NCI-H2107 (cell line): ENCODE measurements around the gene EHD3.

Experiments
- DNase-seq: peaks from one replicate; lab custom pipeline; 2025; lab: John Stamatoyannopoulos, UW

The EHD3 gene

GRCh38 chr2:31233741-31234682, at the start of gene EHD3:
EHD3 (plus strand) TSS chr2:31234152; CDS start chr2:31234622, 470 bp downstream.
- DNase-seq = peak; percentile 24

- no peak for DNase-seq
These were observed 46.8 kb upstream of the EHD3 start for GRCh38 chr2:31187166-31187565.

DNA sequence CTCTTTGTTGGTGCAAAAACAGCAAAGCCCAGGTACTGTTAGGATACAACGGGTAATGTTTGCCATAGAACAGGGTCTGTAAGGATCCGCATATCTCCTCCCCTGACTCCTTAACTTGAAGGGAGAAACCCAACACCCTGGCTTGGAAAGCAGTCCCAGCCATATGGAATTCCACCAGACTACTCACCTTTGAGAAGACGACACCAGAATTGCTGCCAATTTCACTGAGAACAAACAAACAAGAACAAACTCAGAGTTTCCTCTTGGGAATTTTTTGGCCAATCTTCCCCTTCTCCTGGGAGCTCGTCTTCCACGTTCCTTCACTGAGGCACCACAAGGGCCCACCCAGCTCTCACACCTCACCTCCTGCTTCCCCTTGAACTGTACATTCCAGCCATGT, 45.8 kb upstream of the EHD3 start:
- no peak for DNase-seq

GRCh38 chr2:31189141-31189540, 44.8 kb upstream of the EHD3 start:
- no peak for DNase-seq

- no peak for DNase-seq
These were observed 43.8 kb upstream of the EHD3 start for GRCh38 chr2:31190188-31190587.

GRCh38 chr2:31191931-31192330, 42.0 kb upstream of the EHD3 start:
- DNase-seq = no peak

DNA sequence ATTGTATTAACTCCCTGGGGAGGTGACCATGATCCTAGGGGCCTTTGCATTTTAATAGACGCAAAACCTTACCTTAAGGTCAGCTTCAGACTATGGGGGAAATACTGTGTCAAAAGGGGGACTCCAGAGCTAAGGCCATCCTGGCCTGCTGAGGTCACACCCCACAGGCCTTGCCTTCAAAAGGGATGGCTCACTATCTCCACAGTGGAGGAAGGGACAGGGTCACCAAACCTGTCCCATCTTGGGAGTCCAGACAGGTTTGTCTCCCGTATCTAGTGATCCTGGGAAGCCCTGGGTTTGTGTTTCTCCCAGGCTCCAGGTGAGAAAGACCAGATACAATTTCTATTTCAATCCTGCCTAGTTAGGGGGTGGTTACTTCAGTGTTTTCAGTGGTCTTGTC, 41.6 kb upstream of the EHD3 start:
- no peak for DNase-seq

DNA sequence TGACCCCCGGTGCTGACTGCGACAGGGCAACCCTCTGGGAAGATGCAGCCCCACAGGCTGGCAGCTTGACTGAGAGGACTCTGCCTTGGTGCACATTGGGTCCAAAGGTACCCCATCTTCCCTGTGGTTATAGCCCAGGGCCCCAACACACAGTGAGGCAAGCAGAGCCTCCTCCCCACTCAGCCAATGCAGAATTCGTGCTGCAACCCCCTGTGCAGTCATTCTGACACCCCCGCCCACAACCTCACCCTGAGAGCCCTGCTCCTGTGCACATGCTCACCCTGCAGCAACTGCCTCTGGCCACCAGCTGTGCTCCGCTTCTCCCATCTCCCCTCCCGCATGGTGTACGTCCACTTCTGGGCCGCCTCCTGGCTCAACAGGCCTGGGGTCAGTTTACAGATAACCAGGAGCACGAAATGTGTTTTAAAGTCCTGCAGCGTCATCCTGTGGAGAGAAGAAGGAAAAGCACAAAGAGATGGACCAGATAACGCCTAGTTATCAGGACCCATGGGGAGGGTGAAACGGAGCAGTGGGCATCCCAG, 41.0 kb upstream of the EHD3 start:
- DNase-seq = no peak

- no peak for DNase-seq
These were observed 40.1 kb upstream of the EHD3 start for GRCh38 chr2:31193806-31194205.

DNA sequence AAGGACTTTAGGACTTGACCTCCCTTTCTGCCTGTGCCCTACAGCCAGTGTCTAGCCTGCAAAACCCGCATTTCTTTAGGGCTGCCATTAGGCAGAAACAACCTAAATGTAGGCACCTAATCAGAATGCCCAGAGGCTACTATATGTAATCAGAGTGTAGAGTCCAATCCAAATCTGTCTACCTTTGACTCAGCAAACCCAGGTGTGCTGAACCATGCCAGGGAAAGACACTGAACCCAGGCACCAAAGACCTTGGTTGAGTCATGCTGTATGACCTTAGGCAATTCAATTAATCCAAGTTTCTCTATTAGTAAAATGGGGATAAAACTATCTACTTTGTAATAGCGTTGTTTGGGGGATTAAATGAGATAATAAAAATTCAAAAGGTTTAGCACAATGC, 37.3 kb upstream of the EHD3 start:
- no peak for DNase-seq

DNA sequence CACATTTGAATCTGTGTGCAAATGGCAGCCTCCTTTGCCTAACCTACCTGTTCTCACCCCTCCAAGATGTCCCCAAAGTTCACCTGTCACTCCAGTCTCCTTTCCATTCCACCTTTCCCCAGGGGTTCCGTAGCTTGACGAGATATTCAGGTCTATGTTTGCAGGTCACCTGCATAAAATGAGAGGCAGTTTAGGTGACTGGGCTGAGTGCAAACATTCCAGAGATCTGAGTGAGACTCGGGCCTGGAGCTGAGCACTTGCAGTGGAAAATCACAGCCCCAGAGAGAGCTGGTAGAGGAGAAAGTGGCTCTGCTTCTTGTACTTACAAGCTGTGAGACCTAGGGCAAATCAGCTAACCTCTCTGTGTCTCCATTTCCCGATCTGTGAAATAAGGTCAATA, 36.8 kb upstream of the EHD3 start:
- no peak for DNase-seq

GRCh38 chr2:31197669-31198068, 36.3 kb upstream of the EHD3 start:
- DNase-seq = no peak

- DNase-seq = no peak
These were observed 34.7 kb upstream of the EHD3 start for GRCh38 chr2:31199206-31199605.

DNA sequence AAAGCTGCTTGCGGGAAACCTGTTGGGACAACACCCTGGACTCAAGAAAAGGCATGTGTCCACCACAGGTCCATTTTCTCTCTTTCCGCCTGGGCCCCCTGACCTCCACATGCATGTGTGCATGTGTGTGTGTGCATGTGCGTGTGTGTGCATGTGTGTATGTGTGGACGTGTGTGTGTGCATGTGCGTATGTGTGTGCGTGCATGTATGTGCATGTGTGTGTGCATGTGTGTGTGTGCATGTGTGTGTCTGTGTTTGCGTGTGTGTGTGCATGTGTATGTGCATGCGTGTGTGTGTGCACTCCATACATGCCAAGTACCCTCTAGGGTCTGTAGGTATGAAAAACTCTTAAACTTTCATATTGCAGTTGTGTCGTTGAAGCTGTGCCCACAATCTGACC, 33.0 kb upstream of the EHD3 start:
- DNase-seq = no peak

DNA sequence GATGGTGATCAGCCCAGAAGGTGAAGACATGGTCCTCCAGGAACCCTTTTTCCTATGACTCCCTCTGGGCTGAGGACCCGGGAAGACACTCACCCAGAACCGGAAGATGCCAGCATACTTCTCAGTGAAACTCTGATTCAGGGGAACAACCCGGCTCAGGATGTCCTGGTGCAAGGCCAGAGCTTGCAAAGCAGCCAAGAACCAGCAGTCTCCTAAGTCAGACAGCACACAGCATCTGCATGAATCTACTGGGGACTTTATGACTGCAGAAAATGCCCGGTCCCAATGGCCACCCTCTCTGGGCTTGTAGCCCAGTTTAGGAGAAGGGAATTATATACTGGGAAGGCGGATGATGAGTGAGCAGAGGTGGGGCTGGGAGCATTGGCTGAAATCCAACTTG, 31.9 kb upstream of the EHD3 start:
- no peak for DNase-seq

- DNase-seq = no peak
These were observed 31.1 kb upstream of the EHD3 start for GRCh38 chr2:31202833-31203232.

DNA sequence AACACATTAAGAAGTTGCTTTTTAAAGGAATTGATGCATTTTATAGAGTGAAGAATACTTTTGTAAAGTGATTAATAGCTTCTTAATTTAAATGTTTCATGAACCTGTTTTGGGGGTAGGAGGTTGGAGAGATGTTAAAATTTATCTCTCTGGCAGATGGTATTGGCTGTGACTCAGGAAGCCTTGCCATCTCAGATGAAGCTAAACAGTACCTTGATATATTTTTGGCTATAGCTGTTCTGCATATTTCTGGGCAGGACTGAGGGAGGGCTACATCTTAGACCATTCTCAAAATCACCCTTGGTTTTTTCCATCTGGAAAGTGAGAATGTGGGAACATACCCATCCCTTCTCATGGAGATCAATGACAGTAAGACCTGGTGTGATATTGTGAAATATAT, 30.0 kb upstream of the EHD3 start:
- no peak for DNase-seq

- no peak for DNase-seq
These were observed 29.2 kb upstream of the EHD3 start for GRCh38 chr2:31204783-31205182.

- no peak for DNase-seq
These were observed 28.8 kb upstream of the EHD3 start for GRCh38 chr2:31205186-31205585.

DNA sequence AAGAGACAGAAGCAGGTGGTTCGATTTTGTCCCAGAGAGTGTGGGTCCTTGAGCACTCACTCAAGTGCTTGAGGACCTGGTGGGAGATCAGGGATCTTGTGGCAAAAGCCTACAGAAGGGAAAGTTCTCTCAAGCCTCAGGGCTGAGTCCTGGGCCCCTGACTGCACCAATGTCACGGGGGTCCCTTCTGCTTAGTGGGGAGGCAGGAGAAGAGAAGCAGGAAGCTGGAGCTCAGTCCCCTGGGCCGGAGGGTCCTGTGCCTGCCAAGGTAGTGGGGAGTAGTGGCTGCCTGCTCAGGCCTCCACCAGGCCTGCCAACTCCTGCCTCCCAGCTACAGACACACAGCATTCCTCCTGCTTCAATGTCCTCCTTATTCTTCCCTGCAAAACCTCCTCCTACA, 28.3 kb upstream of the EHD3 start:
- no peak for DNase-seq

- no peak for DNase-seq
These were observed 26.2 kb upstream of the EHD3 start for GRCh38 chr2:31207790-31208189.

DNA sequence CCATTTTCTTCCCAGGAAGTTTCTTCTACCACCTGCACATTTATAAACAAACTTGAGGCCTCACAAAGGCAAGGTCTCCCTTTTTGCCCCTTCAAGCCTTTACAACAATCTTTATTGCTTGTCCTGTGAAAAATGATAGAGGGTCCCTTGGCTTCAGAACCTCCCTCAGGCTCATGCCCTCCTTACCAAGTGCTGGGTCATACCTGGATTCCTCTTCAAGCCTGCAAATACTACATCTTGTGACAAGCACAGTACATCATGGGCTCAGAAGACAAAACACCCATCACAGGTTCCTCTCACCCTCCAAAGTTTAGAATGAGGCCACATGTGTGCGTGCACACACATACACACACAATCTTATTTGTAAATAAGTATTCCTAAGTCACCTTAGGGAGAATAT, 25.7 kb upstream of the EHD3 start:
- DNase-seq = no peak

GRCh38 chr2:31212659-31213600, 21.0 kb upstream of the EHD3 start:
- DNase-seq = no peak
